HPDE6-E6E7 (cell line): ENCODE results near the gene GPR15.
A peak's percentile ranks its signal among the peaks of the same experiment; 100 is the strongest.
"Not testable (repeated sequence)": the region's sequence is repeated elsewhere in the genome, so short reads cannot be mapped to it uniquely, and the experiment has no call there.

Experiments used
- DNase-seq: peaks from one replicate; pipeline ENCODE4 v3.0.0; 2011; ENCODE audit warnings: missing footprints; ENCODE audit errors: extremely low spot score

GPR15 gene

DNA sequence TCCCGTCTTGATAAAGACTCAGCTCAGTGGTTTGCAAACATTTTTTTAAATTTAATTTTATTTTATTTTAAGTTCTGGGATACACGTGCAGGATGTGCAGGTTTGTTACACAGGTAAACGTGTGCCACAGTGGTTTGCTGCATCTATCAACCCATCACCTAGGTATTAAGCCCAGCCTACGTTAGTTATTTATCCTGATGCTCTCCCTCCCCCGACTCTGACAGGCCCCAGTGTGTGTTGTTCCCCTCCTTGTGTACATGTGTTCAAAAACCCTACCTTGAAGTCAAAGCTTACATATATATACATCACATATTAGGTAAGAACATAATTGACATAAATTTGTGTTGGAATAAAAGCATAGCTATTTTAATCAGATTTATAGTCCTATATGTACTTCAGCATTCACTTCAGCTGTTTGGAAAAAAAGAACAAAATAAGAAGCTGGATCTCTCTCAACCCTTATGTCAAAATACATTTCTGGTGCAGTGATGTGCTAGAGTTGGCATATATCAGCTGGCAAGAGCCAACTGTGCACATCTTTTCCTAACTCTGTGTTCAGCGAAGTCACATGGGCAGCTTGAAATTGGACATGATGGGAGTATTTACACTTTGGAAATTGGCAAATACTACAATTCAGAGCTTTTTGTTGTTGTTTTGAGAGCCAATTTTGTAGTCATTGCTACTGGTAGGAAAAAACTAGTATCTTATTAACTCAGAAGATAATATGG lies 26.5 kb downstream of the GPR15 start:
- no peak for DNase-seq

DNA sequence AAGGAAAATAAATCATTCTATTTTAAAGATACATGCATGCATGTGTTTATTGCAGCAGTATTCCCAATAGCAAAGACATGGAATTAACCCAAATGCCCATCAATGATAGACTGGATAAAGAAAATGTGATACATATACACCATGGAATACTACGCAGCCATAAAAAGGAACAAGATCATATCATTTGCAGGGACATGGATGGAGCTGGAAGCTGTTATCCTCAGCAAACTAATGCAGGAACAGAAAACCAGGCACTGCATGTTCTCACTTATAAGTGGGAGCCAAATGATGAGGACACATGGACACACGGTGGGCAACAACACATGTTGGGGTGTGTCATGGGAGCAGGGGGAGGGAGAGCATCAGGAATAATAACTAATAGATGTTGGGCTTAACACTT lies 28.0 kb downstream of the GPR15 start:
- DNase-seq, result not testable (repeated sequence)

GRCh38 chr3:98560911-98561310 lies 29.1 kb downstream of the GPR15 start:
- DNase-seq, result no peak

- no peak for DNase-seq
Measured at GRCh38 chr3:98561727-98562521, 30.1 kb downstream of the GPR15 start.

- DNase-seq, result peak; percentile 27
Measured at GRCh38 chr3:98563661-98564281, 32.0 kb downstream of the GPR15 start.

GRCh38 chr3:98564282-98565005 lies 32.7 kb downstream of the GPR15 start:
- DNase-seq, result no peak

DNA sequence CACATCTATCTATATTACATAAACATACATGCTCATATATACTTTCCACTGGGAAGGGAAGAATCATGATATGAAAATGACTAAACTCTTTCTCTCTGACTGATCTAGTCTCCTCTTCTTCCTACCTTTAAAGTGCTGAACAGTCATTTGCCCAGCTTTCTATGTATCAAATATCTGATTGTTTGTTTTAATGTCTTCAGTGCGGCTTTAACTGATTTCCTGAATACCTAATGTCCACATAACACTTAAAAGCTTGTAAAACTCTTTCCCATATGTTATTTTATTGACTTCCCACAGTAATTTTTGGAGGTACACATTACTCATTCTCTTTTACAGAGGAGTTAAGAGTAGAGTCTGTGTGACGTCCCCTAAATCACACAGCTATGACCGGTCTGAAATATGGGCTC lies 33.5 kb downstream of the GPR15 start:
- no peak for DNase-seq

DNA sequence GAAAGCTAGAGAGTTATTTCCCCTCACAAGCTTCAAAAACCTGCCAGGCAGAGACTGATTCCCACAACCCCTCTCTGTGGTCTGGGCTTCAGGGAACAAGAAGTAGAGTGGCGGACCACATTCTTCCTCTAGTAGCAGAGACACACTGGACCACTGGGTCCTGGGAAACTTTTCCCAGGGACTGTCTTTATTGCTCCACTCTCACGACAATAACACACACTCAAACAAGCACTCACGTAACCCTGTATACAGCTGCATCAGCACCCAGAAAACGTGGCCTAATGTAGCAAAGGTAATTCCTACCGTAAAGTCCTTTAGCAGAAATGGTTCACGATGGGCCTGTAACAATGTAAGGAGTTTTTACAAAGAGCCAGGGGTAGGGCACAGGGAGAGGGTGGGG lies 34.1 kb downstream of the GPR15 start:
- no peak for DNase-seq

DNA sequence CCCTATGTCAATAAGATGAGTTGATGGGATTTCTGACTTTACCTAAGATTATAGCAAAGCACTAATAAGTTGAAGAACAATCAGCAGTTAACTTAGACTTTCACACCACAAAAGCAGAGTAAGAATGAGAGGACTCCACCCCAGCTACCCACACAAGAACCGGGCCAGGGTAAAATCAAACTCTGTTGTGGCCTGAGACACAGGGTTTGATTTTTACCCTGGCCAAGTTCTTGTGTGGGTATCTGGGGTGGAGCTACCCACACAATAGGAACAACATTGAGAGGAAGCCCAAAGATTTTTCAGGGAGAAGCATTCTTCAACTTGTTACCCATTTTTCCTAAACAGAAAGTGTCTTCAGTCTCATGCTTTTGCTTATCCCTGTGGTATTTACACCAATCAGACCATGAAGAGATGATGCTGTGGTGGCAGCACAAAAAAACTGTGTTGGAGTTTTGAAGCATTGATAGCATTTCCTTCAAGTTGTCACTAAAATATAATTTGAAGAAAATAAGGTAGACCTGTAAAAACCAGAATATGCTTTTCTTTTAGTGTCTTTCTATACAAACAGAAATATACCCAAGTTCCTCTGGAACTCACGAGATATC lies 36.0 kb downstream of the GPR15 start:
- DNase-seq, result no peak

- DNase-seq, result no peak
Measured at GRCh38 chr3:98568402-98568801, 36.6 kb downstream of the GPR15 start.

DNA sequence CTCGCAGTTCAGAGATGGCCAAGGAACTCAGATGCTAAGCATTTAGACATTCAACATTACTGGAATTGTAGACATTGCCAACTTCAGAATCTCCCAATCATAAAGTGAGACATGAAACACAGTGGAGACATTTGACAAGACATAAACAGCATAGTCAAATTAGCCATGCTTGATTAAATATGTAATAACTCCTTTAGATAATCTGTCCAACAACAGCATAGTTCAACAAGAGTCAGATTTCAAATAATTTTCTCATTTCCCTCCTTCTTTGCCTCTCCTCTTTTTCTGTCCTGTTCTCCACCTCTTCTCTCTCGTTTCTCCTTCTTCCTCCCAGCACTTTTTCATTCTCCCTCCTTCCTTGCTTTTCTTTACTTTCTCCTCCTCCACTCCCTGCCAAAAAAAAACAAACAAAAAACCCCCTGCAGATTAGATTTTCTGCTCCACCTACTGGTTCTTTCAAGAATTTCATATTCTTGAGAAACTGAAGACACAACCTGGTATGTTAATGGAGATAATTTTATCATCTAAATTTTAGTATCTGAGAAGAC lies 41.5 kb downstream of the GPR15 start:
- DNase-seq, result no peak

- DNase-seq, result no peak
Measured at GRCh38 chr3:98574132-98574531, 42.4 kb downstream of the GPR15 start.

DNA sequence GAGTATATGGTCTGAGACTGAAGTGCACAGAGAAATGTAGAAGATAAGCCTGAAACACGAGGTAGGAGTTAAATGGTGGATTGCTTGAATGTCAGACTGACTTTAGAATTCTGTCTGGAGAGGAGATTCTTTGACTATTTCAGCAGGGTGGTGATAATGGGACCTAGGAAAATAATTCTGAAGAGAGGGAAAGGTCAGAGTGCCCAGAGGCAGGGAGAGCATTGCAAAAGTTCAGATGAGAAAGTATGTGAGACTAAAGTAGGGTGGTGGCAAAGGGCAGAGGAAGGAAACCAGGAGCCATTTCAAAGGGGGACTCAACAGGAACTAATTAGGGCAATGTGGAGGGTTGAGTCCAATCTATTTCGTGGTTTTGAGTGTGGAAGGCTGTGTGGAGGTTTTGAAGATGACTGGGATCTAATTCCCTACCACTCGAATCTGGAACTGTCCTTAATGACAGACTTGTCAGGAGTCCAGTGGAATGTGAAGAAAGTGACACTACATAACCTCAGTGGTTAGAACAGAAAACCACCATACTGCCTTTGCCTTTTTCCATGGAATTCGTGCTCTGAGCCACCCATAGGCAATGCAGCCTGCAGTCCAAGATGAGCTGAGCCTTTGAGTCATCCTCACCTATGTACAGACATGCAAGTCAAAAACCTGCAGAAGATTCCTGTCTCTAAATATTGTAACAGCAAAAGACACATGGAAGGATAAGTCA lies 45.6 kb downstream of the GPR15 start:
- no peak for DNase-seq

- DNase-seq, result no peak
Measured at GRCh38 chr3:98580401-98581386, 48.9 kb downstream of the GPR15 start.

- DNase-seq, result no peak
Measured at GRCh38 chr3:98581474-98581873, 49.7 kb downstream of the GPR15 start.

DNA sequence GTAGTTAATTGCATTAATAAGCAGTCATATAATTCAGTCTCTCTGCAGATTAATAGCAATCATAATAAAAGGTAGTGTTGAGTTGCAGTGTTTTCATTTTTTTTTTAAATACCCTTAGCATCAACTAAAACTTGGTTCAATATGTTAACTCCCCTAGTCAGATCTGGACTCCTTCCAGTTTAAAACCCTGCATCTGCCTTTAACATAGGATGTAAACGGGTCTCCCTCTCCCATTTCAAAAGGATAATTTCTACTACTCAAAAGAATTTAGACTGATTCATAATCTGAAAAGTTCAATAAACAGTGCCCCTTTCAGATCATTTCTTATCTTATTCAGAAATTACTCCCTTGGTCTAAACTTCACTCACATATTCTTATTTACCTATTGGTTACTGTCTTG lies 50.3 kb downstream of the GPR15 start:
- no peak for DNase-seq

DNA sequence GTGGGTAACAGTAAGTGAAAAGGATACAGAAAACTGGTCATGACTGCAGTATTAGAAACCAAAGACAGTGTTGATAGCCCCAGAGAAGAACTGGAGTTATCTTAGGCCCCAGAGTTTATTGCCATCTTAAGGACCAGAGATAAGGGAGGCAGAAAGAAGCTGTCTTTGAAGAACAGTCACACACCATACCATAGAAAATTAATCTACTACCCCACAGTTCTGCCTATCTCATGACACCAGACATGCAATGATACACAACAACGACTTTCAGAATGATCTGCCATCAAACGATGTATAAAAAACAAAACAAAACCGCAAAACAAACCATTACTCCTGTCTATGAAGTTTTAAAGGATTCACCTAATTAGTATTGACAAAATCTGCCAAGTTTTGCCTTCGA lies 52.0 kb downstream of the GPR15 start:
- no peak for DNase-seq
